G401 (cell line): Measurements from ENCODE around the gene SLC35D3. TPM values are rescaled to one million over a fixed set of nuclear protein-coding genes. Genes with fewer than 3 reads are reported as not detected.
"Not testable (repeated sequence)": the region's sequence is repeated elsewhere in the genome, so short reads cannot be mapped to it uniquely, and the experiment has no call there.

ENCODE experiments used
- DNase-seq: peaks from one replicate; pipeline ENCODE4 v3.0.0-alpha.2; 2015; ENCODE audit warnings: low spot score
- in situ Hi-C: cut with HindIII; loops from 2 replicates; pipeline ENCODE4 v1.10.0; 2016; ENCODE audit warnings: low sequenced_read_pairs, mixed read lengths
- total RNA-seq: library from RNA; depleted of rRNA; stranded (reverse); fragments of >200 nt; shearing (Covaris generic); gene quantifications from 2 replicates; pipeline ENCODE4 v1.2.3, GENCODE V29; 2014; rRNA removed

Gene SLC35D3
- total RNA-seq, 1 experiment from 2014 or later = not detected

- DNase-seq, in situ Hi-C loops: not testable (repeated sequence)
These were observed 37.8 kb downstream of the SLC35D3 start for GRCh38 chr6:136959935-136960334.

- in situ Hi-C loops = no loop called here
- no peak for DNase-seq
These were observed 38.7 kb downstream of the SLC35D3 start for GRCh38 chr6:136960781-136961180.

- in situ Hi-C loops = no loop called here
- DNase-seq = no peak
These were observed 39.7 kb downstream of the SLC35D3 start for GRCh38 chr6:136961848-136962247.

DNA sequence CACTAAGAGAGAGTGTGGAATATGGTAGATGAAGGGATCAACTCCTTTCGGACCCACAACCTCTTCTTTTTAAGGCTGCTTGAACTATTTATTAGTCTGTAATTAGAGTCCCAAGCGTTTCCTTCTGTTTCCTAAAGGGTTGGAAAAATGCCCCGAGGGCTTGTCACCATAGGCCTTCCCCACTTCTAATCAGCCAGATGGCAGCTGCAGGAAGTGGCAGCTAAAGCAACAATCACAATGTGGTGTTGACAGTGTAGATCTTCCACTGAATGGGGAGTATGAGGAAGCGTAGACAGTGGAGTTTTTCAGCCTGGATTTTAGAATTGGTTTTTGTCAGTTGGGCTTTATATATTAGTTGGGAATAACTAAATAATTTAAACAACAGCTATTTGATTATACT, 40.6 kb downstream of the SLC35D3 start:
- in situ Hi-C loops = no loop called here
- DNase-seq = peak; percentile 91

GRCh38 chr6:136963259-136963658, 41.2 kb downstream of the SLC35D3 start:
- in situ Hi-C loops = no loop called here
- DNase-seq = peak; percentile 17

DNA sequence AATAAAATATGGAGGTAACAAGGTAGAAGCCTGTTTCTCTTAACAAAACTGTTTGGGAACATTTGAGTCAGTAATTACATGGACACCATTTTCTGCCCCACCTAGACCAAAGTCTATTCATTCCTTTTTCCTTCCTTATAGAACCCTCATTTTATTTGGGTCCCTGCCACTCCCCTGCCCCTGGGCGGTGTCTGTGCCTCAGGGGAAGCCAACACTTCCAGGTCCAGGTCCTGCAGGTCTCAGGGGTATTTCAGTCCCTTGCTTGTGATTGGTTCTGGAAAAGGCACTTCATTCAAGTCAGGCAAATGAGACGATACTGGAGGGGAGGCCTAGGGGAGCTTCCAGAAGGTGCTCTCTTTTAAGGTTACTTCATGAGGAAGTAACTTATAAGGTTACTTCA, 42.3 kb downstream of the SLC35D3 start:
- no peak for DNase-seq
- in situ Hi-C loops = no loop called here

GRCh38 chr6:136967876-136968752, 46.0 kb downstream of the SLC35D3 start:
- in situ Hi-C loops = no loop called here
- DNase-seq = peak; percentile 70

DNA sequence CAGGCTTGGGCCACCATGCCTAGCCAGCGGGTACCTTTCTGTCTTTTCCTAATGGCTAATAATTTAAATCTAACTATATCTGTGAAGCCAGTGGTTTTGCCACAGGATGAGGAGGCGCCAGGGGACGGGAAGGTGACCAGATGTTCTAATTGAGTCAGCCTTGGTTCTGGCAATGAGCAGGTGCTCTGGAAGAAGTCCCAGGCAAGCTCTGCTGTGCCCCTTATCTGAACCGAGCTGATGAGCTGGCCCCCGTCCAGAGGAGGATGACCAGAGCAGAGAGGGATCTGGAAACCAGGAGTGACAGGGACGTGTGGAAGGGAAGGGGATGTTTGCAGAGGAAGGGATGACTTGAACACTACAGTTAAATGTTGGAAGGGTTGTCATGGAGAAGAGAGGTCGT, 46.7 kb downstream of the SLC35D3 start:
- in situ Hi-C loops = no loop called here
- no peak for DNase-seq

DNA sequence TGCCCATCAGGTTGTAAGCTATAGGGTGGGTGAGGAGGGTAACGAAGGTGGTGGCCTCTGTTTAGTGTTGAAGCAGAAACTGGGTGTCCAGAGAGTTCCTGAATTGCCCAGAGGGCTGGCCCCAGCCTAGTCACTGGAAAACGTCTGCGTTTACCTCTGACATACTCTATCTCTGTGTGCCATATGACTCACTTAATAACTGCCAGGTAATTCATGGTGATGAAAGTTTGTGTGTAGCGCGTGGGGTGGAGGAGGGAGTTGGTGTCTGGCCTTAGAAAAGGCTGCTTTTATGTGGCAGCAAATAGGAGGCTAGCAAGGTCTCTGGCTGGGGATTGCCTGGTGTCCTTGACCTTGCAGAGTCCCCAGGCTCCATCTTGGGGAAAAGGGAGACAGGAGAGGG, 47.3 kb downstream of the SLC35D3 start:
- in situ Hi-C loops = no loop called here
- no peak for DNase-seq

DNA sequence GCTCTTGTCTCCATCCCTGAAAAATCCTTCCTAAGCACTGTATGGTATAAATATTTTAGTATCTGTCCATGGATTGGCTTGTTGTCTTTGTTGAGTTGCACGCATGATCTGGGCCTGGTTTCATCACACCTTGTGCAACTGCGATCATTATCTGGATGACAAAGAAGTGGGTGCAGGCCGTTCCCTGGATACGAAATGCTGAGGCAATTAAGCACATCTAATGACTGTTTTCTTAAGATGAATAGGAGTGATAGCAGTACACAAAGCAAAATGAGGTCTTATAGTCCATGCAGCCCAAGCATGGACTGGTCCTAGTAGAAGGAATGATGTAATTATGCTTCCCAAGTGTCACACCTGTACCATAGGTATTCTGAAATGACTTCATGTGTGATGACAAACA, 47.8 kb downstream of the SLC35D3 start:
- DNase-seq = no peak
- in situ Hi-C loops = no loop called here

DNA sequence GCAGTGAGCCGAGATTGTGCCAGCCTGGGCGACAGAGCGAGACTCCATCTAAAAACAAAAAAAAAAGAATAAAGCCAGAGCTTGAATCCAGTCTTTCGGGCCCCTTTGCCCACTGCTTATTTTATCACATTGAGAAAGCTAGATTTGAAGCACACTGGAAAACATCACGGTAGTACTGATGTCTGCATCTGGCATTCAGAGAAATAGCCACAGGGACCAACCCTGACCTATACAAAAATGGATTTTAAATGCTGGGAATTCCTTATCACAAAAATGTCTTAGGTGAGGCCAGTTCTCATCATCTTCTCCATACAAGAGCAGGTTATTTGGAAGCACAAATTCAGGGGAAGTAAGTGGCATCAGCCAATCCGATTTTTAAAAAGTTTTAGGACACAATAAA, 49.5 kb downstream of the SLC35D3 start:
- DNase-seq = no peak
- in situ Hi-C loops = no loop called here

GRCh38 chr6:136973781-136974180, 51.7 kb downstream of the SLC35D3 start:
- DNase-seq, in situ Hi-C loops: not testable (repeated sequence)

Other genes starting within 250 kb of the SLC35D3 start
- gene MAP3K5, start 129.8 kb upstream of the SLC35D3 start, total RNA-seq = not detected in 2 replicates
- 4.6 and 5.8 TPM in 2 replicates for gene PEX7, start 99.7 kb upstream of the SLC35D3 start, total RNA-seq
- gene IL20RA, start 122.7 kb downstream of the SLC35D3 start, total RNA-seq = not detected in 2 replicates